ENCODE results near the gene EXOC6B. TPM values are rescaled to one million over a fixed set of nuclear protein-coding genes. Genes with fewer than 3 reads are reported as not detected.

Gene EXOC6B
- total and polyA plus RNA-seq, 10 of the 15 experiments (the other 5 are each of a cell fraction or from before 2014, with no cell fraction given) = 0.23 to 2.2 (median 1.2) TPM

DNA sequence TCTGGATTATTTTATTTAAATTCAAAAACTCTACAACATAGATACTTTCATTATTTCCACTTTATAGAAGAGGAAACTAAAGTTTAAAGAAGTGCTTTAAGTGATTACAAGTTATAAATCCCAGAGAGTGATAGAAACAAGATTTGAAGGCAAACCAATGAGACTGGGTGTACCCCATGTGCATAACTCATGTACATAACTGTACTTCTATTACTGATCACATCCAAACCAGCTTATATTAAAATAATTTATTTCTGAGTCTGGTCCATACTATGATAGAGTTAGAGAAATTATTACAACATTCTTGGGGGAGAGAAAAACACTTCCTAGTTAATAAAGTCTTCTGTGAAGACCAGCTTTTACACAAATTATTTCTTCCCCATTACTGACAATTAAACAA lies 221.4 kb downstream of the EXOC6B start:
- ChIA-PET SMC1A (ENCODE audit: uncharacterized antibody, unreplicated experiment) (interaction anchor here (1.1 kb wide), 1 partner anchor 8 kb away, joined by 3 read pairs; no protein-coding TSS in a partner anchor), POLR2A (no interaction called here), RAD21 (ENCODE audit: unreplicated experiment) (interaction anchor here (1.4 kb wide), 1 partner anchor 680 kb away, joined by 4 read pairs; no protein-coding TSS in a partner anchor), CTCF (interaction anchor here (0.6 to 2.5 kb wide), 5 partner anchors 11 to 453 kb away, joined by 3 to 19 read pairs (median 3); no protein-coding TSS in a partner anchor)
- H3K4me1 ChIP-seq (ENCODE audit: control insufficient read depth, insufficient read depth, low read length) = no peaks in the 10 kb centered on the region
- H3K27ac ChIP-seq (ENCODE audit: control insufficient read depth, insufficient read depth) = no peak overlapping the region
- H3K9ac ChIP-seq (ENCODE audit: control insufficient read depth, insufficient read depth, low read length) = no peak overlapping the region
- H3K79me2 ChIP-seq (ENCODE audit: control insufficient read depth, insufficient read depth, low read length) = no peaks in the 10 kb centered on the region
- in situ Hi-C loops (cut with MboI) = no loop called here
- FAIRE-seq (no peak), ATAC-seq (no peak), DNase-seq (ENCODE audit: low read depth, low spot score) (no peak)
- H4K20me1 ChIP-seq (ENCODE audit: control insufficient read depth, insufficient read depth) = no peaks in the 10 kb centered on the region
- no peaks in the 10 kb centered on the region; a peak in 1 of 4 replicates for H3K27me3 ChIP-seq (replicated peaks in 1 of 2; ENCODE audit: control insufficient read depth in 2 of 2, insufficient read depth in 2 of 2, low read length in 1 of 2)
- no peaks in the 10 kb centered on the region for H3K36me3 ChIP-seq (ENCODE audit: control insufficient read depth in 2 of 2, insufficient read depth in 2 of 2, low read length in 1 of 2)
- H3K9me3 ChIP-seq (replicated peaks; ENCODE audit: control insufficient read depth, insufficient read depth, low read length) = no peaks in the 10 kb centered on the region
- intact Hi-C loops (cut with micrococcal nuclease; ENCODE audit: unreplicated experiment) = no loop called here
- BruUV-seq (replicated peaks) = no TSS peak
- no peak overlapping the region for H3K4me2 ChIP-seq (ENCODE audit: control insufficient read depth, insufficient read depth)
- TF ChIP-seq POLR2AphosphoS2 (IDR thresholded peaks at IDR 0.05; ENCODE audit: low read depth, low read length) (no peak), KAT2A (conservative IDR thresholded peaks at IDR 0.05; ENCODE audit: control insufficient read depth, low read depth, low read length) (no peak), BHLHE40 (IDR thresholded peaks at IDR 0.05; ENCODE audit: borderline replicate concordance in 1 of 2, low read depth in 2 of 2, low read length in 1 of 2) (no peak), NR2C1 (IDR thresholded peaks at IDR 0.05) (no peak), HCFC1 (IDR thresholded peaks at IDR 0.05; ENCODE audit: low read length) (no peak), LARP7 (IDR thresholded peaks at IDR 0.05) (no peak), PAX8 (IDR thresholded peaks at IDR 0.05) (no peak), BMI1 (IDR thresholded peaks at IDR 0.05; ENCODE audit: borderline replicate concordance) (no peak), JUND (IDR thresholded peaks at IDR 0.05; ENCODE audit: low read depth, low read length) (no peak)
- TF ChIP-seq, protein P1, sequence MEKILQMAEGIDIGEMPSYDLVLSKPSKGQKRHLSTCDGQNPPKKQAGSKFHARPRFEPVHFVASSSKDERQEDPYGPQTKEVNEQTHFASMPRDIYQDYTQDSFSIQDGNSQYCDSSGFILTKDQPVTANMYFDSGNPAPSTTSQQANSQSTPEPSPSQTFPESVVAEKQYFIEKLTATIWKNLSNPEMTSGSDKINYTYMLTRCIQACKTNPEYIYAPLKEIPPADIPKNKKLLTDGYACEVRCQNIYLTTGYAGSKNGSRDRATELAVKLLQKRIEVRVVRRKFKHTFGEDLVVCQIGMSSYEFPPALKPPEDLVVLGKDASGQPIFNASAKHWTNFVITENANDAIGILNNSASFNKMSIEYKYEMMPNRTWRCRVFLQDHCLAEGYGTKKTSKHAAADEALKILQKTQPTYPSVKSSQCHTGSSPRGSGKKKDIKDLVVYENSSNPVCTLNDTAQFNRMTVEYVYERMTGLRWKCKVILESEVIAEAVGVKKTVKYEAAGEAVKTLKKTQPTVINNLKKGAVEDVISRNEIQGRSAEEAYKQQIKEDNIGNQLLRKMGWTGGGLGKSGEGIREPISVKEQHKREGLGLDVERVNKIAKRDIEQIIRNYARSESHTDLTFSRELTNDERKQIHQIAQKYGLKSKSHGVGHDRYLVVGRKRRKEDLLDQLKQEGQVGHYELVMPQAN (conservative IDR thresholded peaks at IDR 0.05) = no peak
- TF ChIP-seq, protein P2, sequence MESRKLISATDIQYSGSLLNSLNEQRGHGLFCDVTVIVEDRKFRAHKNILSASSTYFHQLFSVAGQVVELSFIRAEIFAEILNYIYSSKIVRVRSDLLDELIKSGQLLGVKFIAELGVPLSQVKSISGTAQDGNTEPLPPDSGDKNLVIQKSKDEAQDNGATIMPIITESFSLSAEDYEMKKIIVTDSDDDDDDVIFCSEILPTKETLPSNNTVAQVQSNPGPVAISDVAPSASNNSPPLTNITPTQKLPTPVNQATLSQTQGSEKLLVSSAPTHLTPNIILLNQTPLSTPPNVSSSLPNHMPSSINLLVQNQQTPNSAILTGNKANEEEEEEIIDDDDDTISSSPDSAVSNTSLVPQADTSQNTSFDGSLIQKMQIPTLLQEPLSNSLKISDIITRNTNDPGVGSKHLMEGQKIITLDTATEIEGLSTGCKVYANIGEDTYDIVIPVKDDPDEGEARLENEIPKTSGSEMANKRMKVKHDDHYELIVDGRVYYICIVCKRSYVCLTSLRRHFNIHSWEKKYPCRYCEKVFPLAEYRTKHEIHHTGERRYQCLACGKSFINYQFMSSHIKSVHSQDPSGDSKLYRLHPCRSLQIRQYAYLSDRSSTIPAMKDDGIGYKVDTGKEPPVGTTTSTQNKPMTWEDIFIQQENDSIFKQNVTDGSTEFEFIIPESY (IDR thresholded peaks at IDR 0.05) = no peak
- TF ChIP-seq, protein P3, sequence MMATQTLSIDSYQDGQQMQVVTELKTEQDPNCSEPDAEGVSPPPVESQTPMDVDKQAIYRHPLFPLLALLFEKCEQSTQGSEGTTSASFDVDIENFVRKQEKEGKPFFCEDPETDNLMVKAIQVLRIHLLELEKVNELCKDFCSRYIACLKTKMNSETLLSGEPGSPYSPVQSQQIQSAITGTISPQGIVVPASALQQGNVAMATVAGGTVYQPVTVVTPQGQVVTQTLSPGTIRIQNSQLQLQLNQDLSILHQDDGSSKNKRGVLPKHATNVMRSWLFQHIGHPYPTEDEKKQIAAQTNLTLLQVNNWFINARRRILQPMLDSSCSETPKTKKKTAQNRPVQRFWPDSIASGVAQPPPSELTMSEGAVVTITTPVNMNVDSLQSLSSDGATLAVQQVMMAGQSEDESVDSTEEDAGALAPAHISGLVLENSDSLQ (IDR thresholded peaks at IDR 0.05) = no peak
- TF ChIP-seq, protein P4, sequence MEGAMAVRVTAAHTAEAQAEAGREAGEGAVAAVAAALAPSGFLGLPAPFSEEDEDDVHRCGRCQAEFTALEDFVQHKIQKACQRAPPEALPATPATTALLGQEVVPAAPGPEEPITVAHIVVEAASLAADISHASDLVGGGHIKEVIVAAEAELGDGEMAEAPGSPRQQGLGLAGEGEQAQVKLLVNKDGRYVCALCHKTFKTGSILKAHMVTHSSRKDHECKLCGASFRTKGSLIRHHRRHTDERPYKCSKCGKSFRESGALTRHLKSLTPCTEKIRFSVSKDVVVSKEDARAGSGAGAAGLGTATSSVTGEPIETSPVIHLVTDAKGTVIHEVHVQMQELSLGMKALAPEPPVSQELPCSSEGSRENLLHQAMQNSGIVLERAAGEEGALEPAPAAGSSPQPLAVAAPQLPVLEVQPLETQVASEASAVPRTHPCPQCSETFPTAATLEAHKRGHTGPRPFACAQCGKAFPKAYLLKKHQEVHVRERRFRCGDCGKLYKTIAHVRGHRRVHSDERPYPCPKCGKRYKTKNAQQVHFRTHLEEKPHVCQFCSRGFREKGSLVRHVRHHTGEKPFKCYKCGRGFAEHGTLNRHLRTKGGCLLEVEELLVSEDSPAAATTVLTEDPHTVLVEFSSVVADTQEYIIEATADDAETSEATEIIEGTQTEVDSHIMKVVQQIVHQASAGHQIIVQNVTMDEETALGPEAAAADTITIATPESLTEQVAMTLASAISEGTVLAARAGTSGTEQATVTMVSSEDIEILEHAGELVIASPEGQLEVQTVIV (IDR thresholded peaks at IDR 0.05; ENCODE audit: borderline replicate concordance, partially characterized antibody) = no peak
- no peak overlapping the region for H2AFZ ChIP-seq (ENCODE audit: control insufficient read depth, low read depth, low read length)
- H3K4me3 ChIP-seq = no peak overlapping the region

All from GM12878 (cell line).